Heart left ventricle (tissue), 16 donors: Measurements from ENCODE around the gene IGF2. TPM values are rescaled to one million over a fixed set of nuclear protein-coding genes. Genes with fewer than 3 reads are reported as not detected.

ENCODE experiments used
- ATAC-seq, 4 donors: fragments of 200-7000 bp; cut with Tn5 transposase; one replicate each; pipeline ENCODE4 v1.9.1; 2020 to 2022; ENCODE audit warnings: moderate library complexity in 4 of 4, mild to moderate bottlenecking in 3 of 4, moderate number of reproducible peaks in 1 of 4
- DNase-seq, 5 donors: peaks; one replicate each; pipeline ENCODE4 v3.0.0-alpha.2; 2020
- H3K27ac ChIP-seq, 12 donors: fragments of 200-600 bp; sonication (generic) in 4 of 12; one replicate each; pipeline versions ENCODE4 v1.5.0 to v1.8.0; 2016 to 2022; ENCODE audit warnings: mild to moderate bottlenecking in 2 of 12
- H3K27me3 ChIP-seq, 9 donors: fragments of 200-600 bp; sonication (generic) in 2 of 9; one replicate each; pipeline versions ENCODE4 v1.5.1 to v1.8.0; 2016 to 2022; ENCODE audit warnings: mild to moderate bottlenecking in 3 of 9
- H3K36me3 ChIP-seq, 9 donors: fragments of 200-600 bp; sonication (generic) in 2 of 9; one replicate each; pipeline versions ENCODE4 v1.5.0 to v1.8.0; 2018 to 2022; ENCODE audit warnings: mild to moderate bottlenecking in 2 of 9
- H3K4me1 ChIP-seq, 12 donors: fragments of 200-600 bp; sonication (generic) in 4 of 12; one replicate each; pipeline versions ENCODE4 v1.5.0 to v1.8.0; 2016 to 2022; ENCODE audit warnings: mild to moderate bottlenecking in 3 of 12
- H3K4me3 ChIP-seq, 12 donors: fragments of 200-600 bp; sonication (generic) in 4 of 12; one replicate each; pipeline versions ENCODE4 v1.5.0 to v1.8.0; 2017 to 2022; ENCODE audit warnings: mild to moderate bottlenecking in 9 of 12, moderate library complexity in 4 of 12
- H3K9me3 ChIP-seq, 12 donors: fragments of 200-600 bp; sonication (generic) in 4 of 12; one replicate each; pipeline versions ENCODE4 v1.5.0 to v1.8.0; 2016 to 2022; ENCODE audit warnings: mild to moderate bottlenecking in 1 of 12
- CTCF ChIP-seq, 12 donors: fragments of 200-600 bp; sonication (generic) in 4 of 12; IDR thresholded peaks; one replicate each; pipeline versions ENCODE4 v1.5.0 to v1.8.0; 2018 to 2022; ENCODE audit warnings: antibody characterized with exemption in 12 of 12, mild to moderate bottlenecking in 5 of 12
- POLR2A ChIP-seq, 2 donors: fragments of 450-650 bp; IDR thresholded peaks; one replicate each; pipeline ENCODE4 v1.6.1; 2017; ENCODE audit warnings: antibody characterized with exemption in 2 of 2, mild to moderate bottlenecking in 2 of 2, moderate library complexity in 2 of 2
- WGBS, 4 donors: extraction: QIAGEN DNeasy Blood & Tissue Kit in 2 of 4; methylation state at CpG; one replicate each; pipeline versions ENCODE4 v1.1.5 to v1.1.7; 2013 to 2018; 5-methylcytosine and 5-hydroxymethylcytosine counted together
- intact Hi-C, 10 donors: fragments of 100-400 bp; cut with DNase I; formaldehyde crosslinking; loops; one replicate each; pipeline versions ENCODE4 v1.11.1 to v1.14.2; 2022
- polyA plus RNA-seq, 2 donors: library from polyadenylated mRNA; stranded (reverse); fragments of 200-250 nt; gene quantifications; one replicate each; pipeline ENCODE4 v1.2.3, GENCODE V29; 2013
- total RNA-seq, 9 donors: library from RNA; depleted of rRNA in 2 of 9; stranded (reverse); fragments of >200 nt in 2 of 9; fragmentation: NEBNext Ultra II Directional in 3 of 9; extraction: Animal tissue kit (Norgen Biotek cat#: 25700) in 3 of 9; gene quantifications; one replicate each; pipeline versions ENCODE4 v1.1.0 to v1.2.4, GENCODE V29; 2016 to 2023
- donor health status: ischemic (EF 13 %, LVEDD 7.1; RV severe dilation, severe dysfunction).
- donor health status: healthy with polysubstance abuse.
- donor health status: DM: no; HTN: yes; CAD: no.
- donor health status: DM: no; HTN: no; CAD: no.
- donor health status: ischemic (EF 25% LVEDD 6.9; RV normal size, moderate dysfunction).
- donor health status: ischemic (EF 25% LVEDD 5.7; RV mildly dilated, moderate dysfunction).
- donor health status: healthy.
- donor health status: DM: yes; HTN: yes; CAD: no.
- donor health status: ischemic (EF 35%, LVEDD 5.7; RV mildly dilated, moderate dysfunction).
- donor health status: nonischemic (EF 11% LVEDD 7.7; RV severe dilation, severe dysfunction).
- donor health status: DM: yes; HTN: yes; CAD: no.
- donor health status: PGD.
- donor health status: ischemic (EF 29% LVEDD 5.4; RV normal size, mild dysfunction).
- donor health status: nonischemic (EF 23%, LVEDD 6.1; RV moderate dilation, normal function).

The IGF2 gene
- total and polyA plus RNA-seq, 11 donors: 48.9 to 175 (median 99.3) TPM

- H3K27me3 ChIP-seq: peaks cover 12 to 57% (median 46%) of the 10 kb centered on the region in 9 donors
- peak in 2 of 5 donors; percentile 5 to 44 for DNase-seq
Measured at GRCh38 chr11:2135648-2136201, 3.5 kb downstream of the IGF2 start.

GRCh38 chr11:2135018-2135569, 4.1 kb downstream of the IGF2 start:
- H3K27me3 ChIP-seq: peaks cover 6 to 51% (median 39%) of the 10 kb centered on the region in 9 donors
- peaks cover 0 to 33% (median under 1%) of the 10 kb centered on the region in 12 donors for H3K4me1 ChIP-seq
- H3K27ac ChIP-seq: no peak overlapping the region
- TF ChIP-seq CTCF (IDR thresholded peaks at IDR 0.05) (no peak), POLR2A (IDR thresholded peaks at IDR 0.05) (no peak)
- peak overlapping the region in 3 of 12 donors; percentile 57 to 68 (median 57) for H3K4me3 ChIP-seq
- peaks cover 0 to 12% (median 0%) of the 10 kb centered on the region in 9 donors for H3K36me3 ChIP-seq
- 84 to 88% (median 87%) methylated on average over 21 to 26 of the region's 26 CpGs for WGBS, 4 donors
- no peak for ATAC-seq
- H3K9me3 ChIP-seq: no peaks in the 10 kb centered on the region
- peak in 2 of 5 donors; percentile 19 to 48 for DNase-seq
- intact Hi-C loops: loop anchor here in 7 of 10 donors (5.0 kb wide), 2 partner anchors 33 to 38 kb away; no protein-coding TSS in a partner anchor

More at GRCh38 chr11:2135648-2136201, 3.5 kb downstream of the IGF2 start:
- no peak for TF ChIP-seq POLR2A (IDR thresholded peaks at IDR 0.05)
- no peak for TF ChIP-seq CTCF (IDR thresholded peaks at IDR 0.05)
- no peak for ATAC-seq
- Histone ChIP-seq H3K9me3 (no peaks in the 10 kb centered on the region), H3K4me1 (peaks cover 0 to 39% (median 5%) of the 10 kb centered on the region in 12 donors), H3K27ac (no peak overlapping the region), H3K36me3 (peaks cover 0 to 12% (median 0%) of the 10 kb centered on the region in 9 donors), H3K4me3 (peak overlapping the region in 7 of 12 donors; percentile 7 to 68 (median 56))
- intact Hi-C loops: loop anchor here in 7 of 10 donors (5.0 kb wide), 2 partner anchors 33 to 38 kb away; no protein-coding TSS in a partner anchor
- 78 to 84% (median 81%) methylated on average over 14 of the region's 14 CpGs for WGBS, 4 donors

- intact Hi-C loops: loop anchor here in 7 of 10 donors (5.0 kb wide), 2 partner anchors 32 to 37 kb away; no protein-coding TSS in a partner anchor
- DNase-seq (peak in 2 of 5 donors; percentile 24 to 36), ATAC-seq (no peak)
- TF ChIP-seq POLR2A (IDR thresholded peaks at IDR 0.05) (no peak), CTCF (IDR thresholded peaks at IDR 0.05) (no peak)
- H3K4me1 ChIP-seq: peaks cover 0 to 26% (median 0%) of the 10 kb centered on the region in 12 donors
- peaks cover 0 to 44% (median 32%) of the 10 kb centered on the region in 9 donors for H3K27me3 ChIP-seq
- H3K27ac ChIP-seq: no peak overlapping the region
- H3K9me3 ChIP-seq: no peaks in the 10 kb centered on the region
- H3K36me3 ChIP-seq: peaks cover 0 to 12% (median 0%) of the 10 kb centered on the region in 9 donors
- WGBS, 4 donors: 82 to 87% (median 83%) methylated on average over 16 to 19 of the region's 19 CpGs
- no peak overlapping the region for H3K4me3 ChIP-seq
Measured at GRCh38 chr11:2134022-2135010, 4.9 kb downstream of the IGF2 start.
